Thymus (tissue), 11 donors: Measurements from ENCODE around the gene WNT9A. TPM values are rescaled to one million over a fixed set of nuclear protein-coding genes. Genes with fewer than 3 reads are reported as not detected.

Experiments
- DNase-seq, 9 donors: peaks; one replicate each; pipeline ENCODE4 v3.0.0-alpha.2; 2013; ENCODE audit warnings: low spot score in 9 of 9, low read depth in 6 of 9, missing footprints in 1 of 9
- H3K27ac ChIP-seq, 2 donors: one replicate each; pipeline ENCODE4 v1.5.1; 2013; ENCODE audit warnings: control low read depth in 1 of 2, low read depth in 1 of 2, low read length in 1 of 2, mild to moderate bottlenecking in 1 of 2, moderate library complexity in 1 of 2
- H3K27me3 ChIP-seq, 2 donors: one replicate each; pipeline ENCODE4 v1.5.1; 2013; ENCODE audit warnings: low read length in 1 of 2; ENCODE audit not compliant: control insufficient read depth in 2 of 2, insufficient read depth in 1 of 2
- H3K36me3 ChIP-seq, 2 donors: one replicate each; pipeline ENCODE4 v1.5.1; 2013; ENCODE audit warnings: low read length in 1 of 2, mild to moderate bottlenecking in 1 of 2, moderate library complexity in 1 of 2; ENCODE audit not compliant: control insufficient read depth in 2 of 2, insufficient read depth in 2 of 2
- H3K4me1 ChIP-seq, 2 donors: one replicate each; pipeline ENCODE4 v1.5.1; 2013; ENCODE audit warnings: low read length in 2 of 2; ENCODE audit not compliant: control insufficient read depth in 2 of 2, insufficient read depth in 2 of 2
- H3K4me3 ChIP-seq, 2 donors: one replicate each; pipeline ENCODE4 v1.5.1; 2013; ENCODE audit warnings: low read length in 2 of 2, control low read depth in 1 of 2, mild to moderate bottlenecking in 1 of 2
- H3K9me3 ChIP-seq, 2 donors: one replicate each; pipeline ENCODE4 v1.5.1; 2013; ENCODE audit warnings: low read length in 1 of 2, mild to moderate bottlenecking in 1 of 2; ENCODE audit not compliant: control insufficient read depth in 2 of 2, insufficient read depth in 1 of 2
- WGBS: extraction: QIAGEN DNeasy Blood & Tissue Kit; methylation state at CpG from one replicate; pipeline ENCODE4 v1.1.7; 2013; 5-methylcytosine and 5-hydroxymethylcytosine counted together
- polyA plus RNA-seq: library from polyadenylated mRNA; stranded (reverse); fragments of 200-250 nt; gene quantifications from one replicate; pipeline ENCODE4 v1.2.3, GENCODE V29; 2013
- total RNA-seq: library from RNA; stranded (reverse); fragments of 120-200 nt; gene quantifications from one replicate; pipeline ENCODE4 v1.2.4, GENCODE V29; 2013
- donor health status: healthy.

Gene WNT9A
- total and polyA plus RNA-seq, 2 donors: 0.24 to 2.9 TPM

GRCh38 chr1:227920426-227920825 lies 27.3 kb downstream of the WNT9A start:
- H3K4me1 ChIP-seq: no peaks in the 10 kb centered on the region
- WGBS: 97% methylated on average over 11 of the region's 11 CpGs
- H3K36me3 ChIP-seq: no peaks in the 10 kb centered on the region
- H3K9me3 ChIP-seq: no peaks in the 10 kb centered on the region
- H3K27me3 ChIP-seq: no peaks in the 10 kb centered on the region
- no peak for DNase-seq
- no peak overlapping the region for H3K27ac ChIP-seq
- H3K4me3 ChIP-seq: no peak overlapping the region

- Histone ChIP-seq H3K27me3 (no peaks in the 10 kb centered on the region), H3K27ac (no peak overlapping the region), H3K36me3 (no peaks in the 10 kb centered on the region), H3K9me3 (no peaks in the 10 kb centered on the region), H3K4me3 (no peak overlapping the region), H3K4me1 (no peaks in the 10 kb centered on the region)
- DNase-seq: no peak
- WGBS: 65% methylated on average over 12 of the region's 12 CpGs
Measured at GRCh38 chr1:227919906-227920305, 27.8 kb downstream of the WNT9A start.

- Histone ChIP-seq H3K27me3 (no peaks in the 10 kb centered on the region), H3K4me1 (no peaks in the 10 kb centered on the region), H3K9me3 (no peaks in the 10 kb centered on the region), H3K36me3 (no peaks in the 10 kb centered on the region), H3K4me3 (no peak overlapping the region), H3K27ac (no peak overlapping the region)
- 98% methylated on average over 9 of the region's 9 CpGs for WGBS
- DNase-seq: no peak
Measured at GRCh38 chr1:227918736-227919135, 29.0 kb downstream of the WNT9A start.

- no peaks in the 10 kb centered on the region for H3K9me3 ChIP-seq
- 94% methylated on average over 5 of the region's 5 CpGs for WGBS
- no peak overlapping the region for H3K27ac ChIP-seq
- H3K4me3 ChIP-seq: no peak overlapping the region
- H3K27me3 ChIP-seq: peaks cover 0 to under 1% of the 10 kb centered on the region in 2 donors
- no peaks in the 10 kb centered on the region for H3K36me3 ChIP-seq
- no peak for DNase-seq
- H3K4me1 ChIP-seq: no peaks in the 10 kb centered on the region
Measured at GRCh38 chr1:227918083-227918700, 29.5 kb downstream of the WNT9A start.

GRCh38 chr1:227917081-227917950 lies 30.4 kb downstream of the WNT9A start:
- peaks cover 0 to 4% of the 10 kb centered on the region in 2 donors for H3K4me1 ChIP-seq
- H3K27me3 ChIP-seq: peaks cover 0 to 5% of the 10 kb centered on the region in 2 donors
- WGBS: 85% methylated on average over 15 of the region's 15 CpGs
- H3K9me3 ChIP-seq: no peaks in the 10 kb centered on the region
- no peaks in the 10 kb centered on the region for H3K36me3 ChIP-seq
- no peak overlapping the region for H3K27ac ChIP-seq
- DNase-seq: no peak
- H3K4me3 ChIP-seq: no peak overlapping the region

- Histone ChIP-seq H3K27ac (no peak overlapping the region), H3K4me1 (peaks cover 0 to 4% of the 10 kb centered on the region in 2 donors), H3K9me3 (no peaks in the 10 kb centered on the region), H3K36me3 (no peaks in the 10 kb centered on the region), H3K27me3 (peaks cover 0 to 5% of the 10 kb centered on the region in 2 donors), H3K4me3 (no peak overlapping the region)
- 93% methylated on average over 4 of the region's 4 CpGs for WGBS
- no peak for DNase-seq
Measured at GRCh38 chr1:227916655-227917054, 31.1 kb downstream of the WNT9A start.

- DNase-seq: no peak
- peaks cover 0 to 5% of the 10 kb centered on the region in 2 donors for H3K27me3 ChIP-seq
- no peak overlapping the region for H3K4me3 ChIP-seq
- no peaks in the 10 kb centered on the region for H3K9me3 ChIP-seq
- no peak overlapping the region for H3K27ac ChIP-seq
- H3K36me3 ChIP-seq: no peaks in the 10 kb centered on the region
- 85% methylated on average over 22 of the region's 22 CpGs for WGBS
- peaks cover 0 to 4% of the 10 kb centered on the region in 2 donors for H3K4me1 ChIP-seq
Measured at GRCh38 chr1:227915564-227916553, 31.9 kb downstream of the WNT9A start.

GRCh38 chr1:227914801-227915563 lies 32.8 kb downstream of the WNT9A start:
- Histone ChIP-seq H3K4me1 (peaks cover 0 to 4% of the 10 kb centered on the region in 2 donors), H3K27ac (no peak overlapping the region), H3K9me3 (no peaks in the 10 kb centered on the region), H3K27me3 (peaks cover 0 to 10% of the 10 kb centered on the region in 2 donors), H3K36me3 (no peaks in the 10 kb centered on the region), H3K4me3 (no peak overlapping the region)
- DNase-seq: no peak
- 93% methylated on average over 7 of the region's 7 CpGs for WGBS
